ENCODE results near the gene LXN.

DNA sequence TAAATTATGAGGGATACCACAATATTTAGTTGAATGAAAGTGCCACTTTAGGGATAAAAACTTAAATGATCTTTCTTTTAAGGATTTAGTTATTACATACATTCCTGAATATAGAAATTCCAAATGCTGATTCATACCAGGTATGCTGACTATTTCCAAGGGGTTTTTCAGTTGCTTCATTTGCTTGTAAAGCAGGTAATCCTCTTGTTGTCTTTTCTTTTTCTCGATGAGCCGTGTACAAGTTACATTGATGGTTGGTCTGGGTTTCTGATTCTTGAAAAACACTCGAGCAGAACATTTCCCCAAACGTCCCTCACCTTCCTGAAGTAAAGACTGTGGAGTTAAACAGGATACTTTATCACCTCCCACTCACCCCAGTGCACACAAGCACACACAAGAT, 38.2 kb upstream of the LXN start:
- TF ChIP-seq MXI1 (IDR thresholded peaks at IDR 0.05; ENCODE audit: borderline replicate concordance, low read depth, low read length) (no peak), RFX5 (IDR thresholded peaks at IDR 0.05; ENCODE audit: low read depth, low read length) (no peak), POLR2A (IDR thresholded peaks at IDR 0.05; ENCODE audit: low read depth, low read length) (no peak), SMC3 (IDR thresholded peaks at IDR 0.05; ENCODE audit: low read depth, low read length) (no peak)
- TF ChIP-seq, protein P1, sequence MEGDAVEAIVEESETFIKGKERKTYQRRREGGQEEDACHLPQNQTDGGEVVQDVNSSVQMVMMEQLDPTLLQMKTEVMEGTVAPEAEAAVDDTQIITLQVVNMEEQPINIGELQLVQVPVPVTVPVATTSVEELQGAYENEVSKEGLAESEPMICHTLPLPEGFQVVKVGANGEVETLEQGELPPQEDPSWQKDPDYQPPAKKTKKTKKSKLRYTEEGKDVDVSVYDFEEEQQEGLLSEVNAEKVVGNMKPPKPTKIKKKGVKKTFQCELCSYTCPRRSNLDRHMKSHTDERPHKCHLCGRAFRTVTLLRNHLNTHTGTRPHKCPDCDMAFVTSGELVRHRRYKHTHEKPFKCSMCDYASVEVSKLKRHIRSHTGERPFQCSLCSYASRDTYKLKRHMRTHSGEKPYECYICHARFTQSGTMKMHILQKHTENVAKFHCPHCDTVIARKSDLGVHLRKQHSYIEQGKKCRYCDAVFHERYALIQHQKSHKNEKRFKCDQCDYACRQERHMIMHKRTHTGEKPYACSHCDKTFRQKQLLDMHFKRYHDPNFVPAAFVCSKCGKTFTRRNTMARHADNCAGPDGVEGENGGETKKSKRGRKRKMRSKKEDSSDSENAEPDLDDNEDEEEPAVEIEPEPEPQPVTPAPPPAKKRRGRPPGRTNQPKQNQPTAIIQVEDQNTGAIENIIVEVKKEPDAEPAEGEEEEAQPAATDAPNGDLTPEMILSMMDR (conservative IDR thresholded peaks at IDR 0.05; ENCODE audit: low read depth, low read length): no peak

All from IMR-90 (cell line).